Globus pallidus (tissue), 1 donor: Measurements from ENCODE around the gene SLC25A51.
"Not testable (repeated sequence)": the region's sequence is repeated elsewhere in the genome, so short reads cannot be mapped to it uniquely, and the experiment has no call there.

Experiments
- DNase-seq: peaks from one replicate; pipeline ENCODE4 v3.0.0-alpha.2; 2015; ENCODE audit warnings: low spot score

SLC25A51 gene

GRCh38 chr9:37919246-37919955 is 15.5 kb upstream of the SLC25A51 start:
- DNase-seq = no peak

GRCh38 chr9:37918665-37919170 is 14.8 kb upstream of the SLC25A51 start:
- DNase-seq = no peak

- no peak for DNase-seq
Measured at GRCh38 chr9:37917801-37918664, 14.1 kb upstream of the SLC25A51 start.

- no peak for DNase-seq
Measured at GRCh38 chr9:37917313-37917731, 13.4 kb upstream of the SLC25A51 start.

- DNase-seq = peak; percentile 49
Measured at GRCh38 chr9:37916471-37917312, 12.8 kb upstream of the SLC25A51 start.

- DNase-seq = no peak
Measured at GRCh38 chr9:37915911-37916470, 12.1 kb upstream of the SLC25A51 start.

- no peak for DNase-seq
Measured at GRCh38 chr9:37914701-37915358, 10.9 kb upstream of the SLC25A51 start.

GRCh38 chr9:37914154-37914551 is 10.2 kb upstream of the SLC25A51 start:
- no peak for DNase-seq

- DNase-seq = peak; percentile 94
Measured at GRCh38 chr9:37913480-37914153, 9.7 kb upstream of the SLC25A51 start.

- no peak for DNase-seq
Measured at GRCh38 chr9:37911271-37911681, 7.3 kb upstream of the SLC25A51 start.

- DNase-seq = no peak
Measured at GRCh38 chr9:37910271-37910670, 6.3 kb upstream of the SLC25A51 start.

GRCh38 chr9:37909836-37910235 is 5.9 kb upstream of the SLC25A51 start:
- DNase-seq = not testable (repeated sequence)

- no peak for DNase-seq
Measured at GRCh38 chr9:37909326-37909725, 5.4 kb upstream of the SLC25A51 start.

GRCh38 chr9:37908698-37909186 is 4.8 kb upstream of the SLC25A51 start:
- no peak for DNase-seq

GRCh38 chr9:37908283-37908682 is 4.4 kb upstream of the SLC25A51 start:
- DNase-seq = no peak

- DNase-seq = no peak
Measured at GRCh38 chr9:37906312-37907239, 2.6 kb upstream of the SLC25A51 start.

GRCh38 chr9:37905776-37906175 is 1.8 kb upstream of the SLC25A51 start:
- DNase-seq = no peak

GRCh38 chr9:37905131-37905505 is 1.2 kb upstream of the SLC25A51 start:
- no peak for DNase-seq

- no peak for DNase-seq
Measured at GRCh38 chr9:37904445-37905130, 661 bp upstream of the SLC25A51 start.
